ENCODE results near the gene RNF225.
A peak's percentile ranks its signal among the peaks of the same experiment; 100 is the strongest.
"Not testable (repeated sequence)": the region's sequence is repeated elsewhere in the genome, so short reads cannot be mapped to it uniquely, and the experiment has no call there.

Gene RNF225

GRCh38 chr19:58362272-58362994, 33.0 kb upstream of the RNF225 start, which contains the start of gene ZNF497:
Gene ZNF497 (minus strand): TSS chr19:58362751. CDS start chr19:58357635, 5,116 bp downstream.
- peak; percentile 95 for DNase-seq

DNA sequence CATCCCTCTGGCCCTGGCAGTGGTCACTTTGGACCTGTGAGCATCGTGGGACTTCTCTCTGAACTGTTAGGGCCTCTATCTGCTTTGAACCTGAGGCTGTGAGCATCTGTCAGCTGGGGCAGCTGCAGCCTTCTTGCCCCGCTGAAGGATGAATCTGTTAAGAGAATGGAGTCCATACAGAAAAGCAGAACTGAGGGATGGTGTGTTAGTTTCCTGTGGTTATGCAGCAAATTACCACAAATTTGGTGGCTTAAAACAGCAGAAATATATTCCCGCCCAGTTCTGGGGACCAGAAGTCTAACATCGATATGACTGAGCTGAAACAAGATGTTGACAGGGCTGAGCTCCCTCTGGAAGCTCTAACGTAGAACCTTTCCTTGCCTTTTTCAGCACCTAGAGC, 31.3 kb upstream of the RNF225 start:
- DNase-seq, result no peak

GRCh38 chr19:58366585-58367430, 28.6 kb upstream of the RNF225 start:
- no peak for DNase-seq

GRCh38 chr19:58367698-58368454, 27.6 kb upstream of the RNF225 start:
- DNase-seq, result no peak

GRCh38 chr19:58368561-58369360, 26.7 kb upstream of the RNF225 start:
- no peak for DNase-seq

DNA sequence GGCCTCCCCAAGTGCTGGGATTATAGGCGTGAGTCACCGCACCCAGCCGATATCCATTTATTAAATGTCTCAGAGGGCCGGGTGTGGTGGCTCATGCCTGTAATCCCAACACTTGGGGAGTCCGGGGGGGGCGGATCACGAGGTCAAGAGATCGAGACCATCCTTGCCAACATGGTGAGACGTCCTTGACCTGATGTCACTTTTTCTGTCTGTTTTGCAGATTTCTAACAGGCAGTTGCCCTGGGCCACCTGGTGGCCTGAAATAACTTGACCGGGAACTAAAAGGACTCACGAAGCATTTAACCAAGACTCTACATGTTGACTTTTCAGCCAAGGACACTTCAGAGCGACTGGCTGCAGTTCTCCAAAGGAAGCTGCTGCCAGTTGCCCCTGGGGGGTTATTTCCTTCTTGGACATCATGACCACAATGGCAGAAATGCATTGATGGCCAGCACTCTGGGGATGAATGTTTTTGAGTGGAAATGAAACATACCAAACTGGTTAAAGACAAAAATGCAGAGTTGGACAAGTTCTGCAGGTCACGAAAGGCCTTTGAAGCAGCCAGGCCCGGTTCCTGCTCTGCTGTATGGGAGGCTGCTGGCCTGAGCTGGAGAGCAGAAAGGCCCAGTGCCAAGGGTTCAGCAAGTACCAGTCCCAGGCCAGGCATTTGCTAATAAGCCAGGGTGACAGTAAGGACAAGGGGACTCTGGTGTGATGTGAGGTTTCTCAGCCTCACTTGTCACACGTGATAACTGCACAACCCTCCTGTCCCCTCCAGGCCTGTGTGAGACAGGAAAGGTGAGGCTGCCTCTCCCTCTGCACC, 22.9 kb upstream of the RNF225 start:
- DNase-seq, result no peak

- DNase-seq, result no peak
These were observed 21.3 kb upstream of the RNF225 start for GRCh38 chr19:58374200-58374599.

DNA sequence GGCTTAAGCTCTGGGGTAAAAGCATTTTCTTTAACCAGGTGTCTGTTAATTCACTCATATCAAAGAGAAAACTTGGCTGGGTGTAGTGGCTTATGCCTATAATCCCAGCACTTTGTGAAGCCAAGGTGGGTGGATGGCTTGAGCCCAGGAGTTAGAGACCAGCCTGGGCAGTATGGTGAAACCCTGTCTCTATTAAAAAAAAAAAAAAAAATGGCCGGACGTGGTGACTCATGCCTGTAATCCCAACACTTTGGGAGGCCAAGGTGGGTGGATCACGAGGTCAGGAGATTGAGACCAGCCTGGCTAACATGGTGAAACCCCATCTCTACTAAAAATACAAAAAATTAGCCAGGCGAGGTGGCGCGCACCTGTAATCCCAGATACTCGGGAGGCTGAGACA, 18.7 kb upstream of the RNF225 start:
- DNase-seq, result not testable (repeated sequence)

DNA sequence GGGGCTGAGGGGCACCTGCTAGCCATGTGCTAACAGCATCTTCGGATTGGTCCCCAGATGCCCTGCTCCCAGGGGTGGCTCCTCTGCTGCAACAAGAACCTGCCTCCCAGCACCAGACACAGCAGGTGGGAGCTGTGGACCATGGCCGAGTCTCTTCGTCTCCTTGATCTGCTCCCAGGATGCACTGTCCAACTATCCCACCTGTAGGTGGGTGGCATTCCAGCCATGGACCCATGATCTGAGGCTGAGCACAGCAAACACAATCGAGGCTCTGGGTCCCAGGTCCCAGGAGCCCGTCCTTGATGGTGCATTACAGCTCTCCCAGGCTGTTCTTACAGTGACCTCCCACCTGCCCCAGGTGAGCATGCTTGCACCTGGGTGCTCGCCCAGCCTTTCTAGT, 16.2 kb upstream of the RNF225 start:
- no peak for DNase-seq

DNA sequence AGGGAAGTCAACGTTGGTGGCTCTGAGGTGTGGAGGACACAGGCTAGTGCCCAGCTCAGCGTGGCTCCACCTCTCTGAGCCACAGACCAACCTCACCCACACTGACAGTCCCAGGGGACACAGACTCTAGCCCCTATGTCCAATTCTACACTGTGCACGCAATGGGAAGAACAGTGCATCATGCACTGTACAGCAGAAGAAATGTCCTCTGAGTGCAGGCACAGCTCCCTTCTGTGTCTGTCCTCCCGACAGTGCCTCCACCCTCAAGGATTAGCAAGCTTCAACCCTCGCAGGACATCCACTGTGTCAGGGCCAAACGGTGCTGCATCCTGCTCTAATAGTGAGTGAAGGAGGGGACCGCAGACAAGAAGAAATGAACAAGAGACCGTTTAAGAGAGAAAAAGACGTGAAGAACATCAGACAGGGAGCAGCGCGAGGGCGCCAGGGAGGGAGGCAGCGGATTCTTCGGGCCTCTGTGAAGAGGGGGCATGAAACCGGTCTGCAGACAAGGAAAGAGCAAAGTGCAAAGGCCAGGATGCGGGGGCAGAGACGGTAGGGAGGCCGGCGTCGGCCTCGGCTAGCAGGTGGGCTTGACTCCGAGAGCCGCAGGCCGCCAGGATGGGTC, 15.3 kb upstream of the RNF225 start:
- DNase-seq, result no peak

GRCh38 chr19:58380662-58381459, 14.6 kb upstream of the RNF225 start, which contains the start of gene ZNF837:
Gene ZNF837 (minus strand): TSS chr19:58381030. CDS start chr19:58369332, 11,698 bp downstream.
- peak; percentile 100 for DNase-seq

- DNase-seq, result no peak
These were observed 13.8 kb upstream of the RNF225 start for GRCh38 chr19:58381460-58382212.

GRCh38 chr19:58382997-58383603, 12.4 kb upstream of the RNF225 start:
- no peak for DNase-seq

- DNase-seq, result no peak
These were observed 10.1 kb upstream of the RNF225 start for GRCh38 chr19:58385313-58385890.

DNA sequence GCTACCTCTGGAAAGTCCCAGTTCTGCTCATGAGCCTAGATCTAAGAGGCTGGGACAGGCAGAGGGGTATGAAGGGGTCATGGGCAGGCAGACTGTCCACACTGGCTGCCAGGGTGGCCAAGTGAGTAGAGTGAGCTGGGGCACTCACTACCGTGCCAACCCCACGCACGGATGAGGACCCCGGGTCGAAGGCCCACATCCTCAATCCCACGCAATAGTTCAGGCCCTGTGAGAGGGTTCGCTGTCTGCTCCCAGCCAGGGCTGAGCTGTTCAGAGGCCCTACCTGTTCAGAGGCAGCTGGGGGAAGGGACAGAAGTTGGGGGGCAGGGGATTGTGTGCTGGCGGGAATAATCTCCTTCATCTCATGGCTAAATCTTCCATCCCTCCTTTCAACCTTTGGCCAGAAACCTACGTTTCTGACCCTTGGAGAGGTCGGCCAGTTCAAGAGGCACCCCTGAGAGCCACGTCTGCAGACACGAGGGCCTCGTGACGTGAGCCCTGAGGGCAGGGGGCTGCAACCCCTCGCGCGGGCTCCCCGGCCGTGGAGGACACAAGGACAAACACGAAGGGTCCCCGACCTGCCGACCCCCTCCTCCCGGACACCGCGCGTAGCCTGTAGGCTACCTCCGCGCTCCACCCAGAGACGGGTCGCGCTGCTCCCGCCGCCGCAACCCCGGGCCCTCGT, 9.4 kb upstream of the RNF225 start:
- no peak for DNase-seq

DNA sequence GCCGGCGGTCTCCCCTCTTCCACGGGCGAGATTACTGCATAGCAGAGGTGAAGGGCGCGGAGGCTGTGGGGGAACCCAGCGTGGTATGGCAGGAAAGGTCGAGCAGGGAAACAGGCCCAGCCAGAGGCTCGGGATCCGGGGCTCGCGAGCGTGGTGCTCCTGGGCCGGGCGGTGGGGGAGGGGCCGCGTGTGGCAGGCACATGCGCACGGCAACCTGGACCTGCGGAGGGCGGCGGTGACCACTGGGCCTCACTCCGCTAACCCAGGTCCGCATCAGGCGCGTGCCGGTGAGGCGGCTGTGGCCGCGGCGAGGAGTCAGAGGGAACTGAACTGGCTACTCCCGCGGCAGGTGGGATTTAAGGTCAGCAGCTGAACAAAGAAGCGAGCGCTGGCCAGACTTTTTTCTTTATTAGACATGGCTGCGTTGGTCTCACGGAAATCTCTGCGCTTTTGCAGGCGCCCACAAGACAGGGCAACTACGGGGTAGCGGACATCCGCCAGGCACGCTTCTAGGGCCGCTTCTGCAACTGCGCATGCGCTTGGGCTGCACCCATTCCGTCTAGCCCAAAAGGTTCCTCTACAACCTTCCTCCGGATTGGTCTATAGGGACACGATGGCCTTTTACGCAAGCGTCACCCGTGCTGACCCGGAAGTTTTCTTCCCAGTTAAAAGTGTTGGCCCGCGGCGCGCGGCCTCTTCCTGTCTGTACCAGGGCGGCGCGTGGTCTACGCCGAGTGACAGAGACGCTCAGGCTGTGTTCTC, 8.7 kb upstream of the RNF225 start, which contains the start of gene RPS5:
RPS5 (plus strand) TSS at position 694 of the 762 bp plus-strand sequence. CDS start 869 bp downstream, outside the sequence.
- peak; percentile 98 for DNase-seq
